Lung (tissue), 12 donors: ENCODE data around the gene OSM. TPM values are rescaled to one million over a fixed set of nuclear protein-coding genes. Genes with fewer than 3 reads are reported as not detected.

ENCODE experiments used
- ATAC-seq: fragments of 200-7000 bp; cut with Tn5 transposase; one replicate; pipeline ENCODE4 v1.9.1; 2020; ENCODE audit warnings: moderate number of reproducible peaks; ENCODE audit not compliant: insufficient read depth, low FRiP score
- DNase-seq, 3 donors: peaks; one replicate each; pipeline ENCODE4 v3.0.0-alpha.2; 2013 to 2017
- H3K27ac ChIP-seq, 2 donors: one replicate each; pipeline ENCODE4 v1.5.1; 2013; ENCODE audit warnings: mild to moderate bottlenecking in 2 of 2, moderate library complexity in 2 of 2, control low read depth in 1 of 2, inconsistent platforms in 1 of 2, low read depth in 1 of 2, low read length in 1 of 2
- H3K27me3 ChIP-seq, 3 donors: one replicate each; pipeline ENCODE4 v1.5.1; 2013; ENCODE audit warnings: low read length in 2 of 3; ENCODE audit not compliant: control insufficient read depth in 3 of 3, insufficient read depth in 3 of 3
- H3K36me3 ChIP-seq, 4 donors: one replicate each; pipeline ENCODE4 v1.5.1; 2013; ENCODE audit warnings: low read length in 4 of 4, mild to moderate bottlenecking in 1 of 4, moderate library complexity in 1 of 4; ENCODE audit not compliant: control insufficient read depth in 4 of 4, insufficient read depth in 4 of 4
- H3K4me1 ChIP-seq, 5 donors: one replicate each; pipeline ENCODE4 v1.5.1; 2013; ENCODE audit warnings: low read length in 5 of 5, mild to moderate bottlenecking in 2 of 5, moderate library complexity in 1 of 5; ENCODE audit not compliant: control insufficient read depth in 5 of 5, insufficient read depth in 5 of 5
- H3K4me3 ChIP-seq: one replicate; pipeline ENCODE4 v1.5.1; 2013; ENCODE audit warnings: mild to moderate bottlenecking, control low read depth, moderate library complexity
- H3K9ac ChIP-seq, 2 donors: one replicate each; pipeline ENCODE4 v1.5.1; 2013; ENCODE audit warnings: low read length in 2 of 2, control low read depth in 1 of 2; ENCODE audit not compliant: insufficient read depth in 1 of 2
- H3K9me3 ChIP-seq, 4 donors: one replicate each; pipeline ENCODE4 v1.5.1; 2013; ENCODE audit warnings: low read length in 3 of 4, mild to moderate bottlenecking in 1 of 4, moderate library complexity in 1 of 4; ENCODE audit not compliant: control insufficient read depth in 4 of 4, insufficient read depth in 3 of 4
- CTCF ChIP-seq: IDR thresholded peaks from 2 replicates; pipeline ENCODE4 v1.5.1; 2012; ENCODE audit warnings: mild to moderate bottlenecking; ENCODE audit errors: control extremely low read depth, extremely low read depth
- WGBS, 2 donors: extraction: QIAGEN DNeasy Blood & Tissue Kit; methylation state at CpG; one replicate each; pipeline ENCODE4 v1.1.7; 2013; 5-methylcytosine and 5-hydroxymethylcytosine counted together
- polyA plus RNA-seq, 2 donors: library from polyadenylated mRNA; stranded (reverse); fragments of 200-250 nt; gene quantifications; one replicate each; pipeline ENCODE4 v1.2.1, GENCODE V29; 2013
- total RNA-seq, 2 donors: library from RNA; depleted of rRNA in 1 of 2; stranded (reverse); fragments of >200 nt in 1 of 2; gene quantifications; one replicate each; pipeline ENCODE4 v1.2.1, GENCODE V29; 2014 to 2021
- donor health status: control.
- donor health status: control.
- donor health status: Bipolar disorder and iron deficiency.
- donor health status: healthy.
- donor health status: DM: yes; HTN: yes; CAD: no.

The OSM gene
- total and polyA plus RNA-seq, 4 donors, result 0.57 to 33.2 (median 2.5) TPM

- Histone ChIP-seq H3K27ac (no peak overlapping the region), H3K4me1 (peaks cover 0 to 9% (median 2%) of the 10 kb centered on the region in 5 donors), H3K9me3 (no peaks in the 10 kb centered on the region), H3K27me3 (peaks cover 0 to 7% (median 0%) of the 10 kb centered on the region in 3 donors), H3K4me3 (no peak overlapping the region), H3K36me3 (no peaks in the 10 kb centered on the region), H3K9ac (no peak overlapping the region)
- ATAC-seq (no peak), DNase-seq (no peak)
- 86 to 90% methylated on average over 4 of the region's 4 CpGs for WGBS, 2 donors
- TF ChIP-seq CTCF, result no peak
These were observed 39.0 kb downstream of the OSM start for GRCh38 chr22:30227438-30228228.

- DNase-seq (no peak), ATAC-seq (no peak)
- peaks cover 0 to 7% (median 0%) of the 10 kb centered on the region in 3 donors for H3K27me3 ChIP-seq
- no peak overlapping the region for H3K4me3 ChIP-seq
- WGBS, 2 donors, result 86 to 89% methylated on average over 11 of the region's 11 CpGs
- no peaks in the 10 kb centered on the region for H3K9me3 ChIP-seq
- H3K27ac ChIP-seq, result no peak overlapping the region
- TF ChIP-seq CTCF, result no peak
- H3K9ac ChIP-seq, result no peak overlapping the region
- no peaks in the 10 kb centered on the region for H3K36me3 ChIP-seq
- H3K4me1 ChIP-seq, result peaks cover 0 to 9% (median 2%) of the 10 kb centered on the region in 5 donors
These were observed 40.3 kb downstream of the OSM start for GRCh38 chr22:30226192-30226832.

- no peak for TF ChIP-seq CTCF
- peaks cover 0 to 7% (median 0%) of the 10 kb centered on the region in 3 donors for H3K27me3 ChIP-seq
- H3K4me1 ChIP-seq, result peaks cover 0 to 9% (median 0%) of the 10 kb centered on the region in 5 donors
- no peak overlapping the region for H3K4me3 ChIP-seq
- no peaks in the 10 kb centered on the region for H3K9me3 ChIP-seq
- no peaks in the 10 kb centered on the region for H3K36me3 ChIP-seq
- H3K27ac ChIP-seq, result no peak overlapping the region
- no peak for DNase-seq
- no peak overlapping the region for H3K9ac ChIP-seq
- ATAC-seq, result no peak
- 83 to 85% methylated on average over 7 of the region's 7 CpGs for WGBS, 2 donors
These were observed 41.3 kb downstream of the OSM start for GRCh38 chr22:30225220-30225927.
